H1 (cell line): ENCODE data around the gene TRIM56. TPM values are rescaled to one million over a fixed set of nuclear protein-coding genes. Genes with fewer than 3 reads are reported as not detected.

Experiments used
- CHD1 ChIP-seq: IDR thresholded peaks from 2 replicates; pipeline ENCODE4 v1.6.1; 2012; ENCODE audit warnings: low read depth, low read length, improper control_type of control experiment
- EP300 ChIP-seq, 2 experiments: IDR thresholded peaks; 1 replicate in 1 of 2; 2 replicates in 1 of 2; pipeline ENCODE4 v1.6.1; 2011 to 2012; ENCODE audit warnings: low read depth in 2 of 2, low read length in 2 of 2, mild to moderate bottlenecking in 2 of 2, borderline replicate concordance in 1 of 2, inconsistent platforms in 1 of 2, moderate library complexity in 1 of 2
- ZNF274 ChIP-seq: IDR thresholded peaks from 2 replicates; pipeline ENCODE4 v1.7.0; 2012; ENCODE audit warnings: low read length, borderline replicate concordance; ENCODE audit errors: extremely low read depth
- polyA plus RNA-seq, 7 experiments: library from polyadenylated mRNA; depleted of rRNA in 3 of 7; stranded (reverse) in 5 of 7; unstranded in 2 of 7; fragments of >200 nt in 5 of 7; fragments of 200-250 nt in 2 of 7; gene quantifications; 1 replicate in 5 of 7; 2 replicates in 1 of 7; 4 replicates in 1 of 7; pipeline versions ENCODE4 v1.2.1 to v1.2.3, GENCODE V29; 2011 to 2013; ENCODE audit warnings: missing spikeins in 2 of 7, mixed read lengths in 2 of 7
- total RNA-seq: library from RNA; stranded (reverse); fragmentation: NEBNext Ultra II Directional; extraction: Animal tissue kit (Norgen Biotek cat#: 25700); gene quantifications from 2 replicates; pipeline ENCODE4 v1.2.1, GENCODE V29; 2021
- TF ChIP-seq, protein P1 (sequence below): fragments of 300-600 bp; sonication (generic); IDR thresholded peaks from 2 replicates; pipeline ENCODE4 v1.7.1; 2012; ENCODE audit warnings: low read length, moderate library complexity, mild to moderate bottlenecking, inconsistent platforms; ENCODE audit not compliant: insufficient replicate concordance
- TF ChIP-seq, protein P2 (sequence below): IDR thresholded peaks from 2 replicates; pipeline ENCODE4 v1.6.1; 2012; ENCODE audit warnings: inconsistent platforms

The TRIM56 gene
- total and polyA plus RNA-seq, 2 of the 8 experiments (the other 6 are each of a cell fraction or from before 2014, with no cell fraction given) = 2.0 to 17.5 TPM

DNA sequence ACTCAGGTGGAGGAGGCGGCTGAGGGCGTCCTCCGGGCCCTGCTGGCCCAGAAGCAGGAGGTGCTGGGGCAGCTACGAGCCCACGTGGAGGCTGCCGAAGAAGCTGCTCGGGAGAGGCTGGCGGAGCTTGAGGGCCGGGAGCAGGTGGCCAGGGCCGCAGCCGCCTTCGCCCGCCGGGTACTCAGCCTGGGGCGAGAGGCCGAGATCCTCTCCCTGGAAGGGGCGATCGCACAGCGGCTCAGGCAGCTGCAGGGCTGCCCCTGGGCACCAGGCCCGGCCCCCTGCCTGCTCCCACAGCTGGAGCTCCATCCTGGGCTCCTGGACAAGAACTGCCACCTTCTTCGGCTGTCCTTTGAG lies 2.8 kb downstream of the TRIM56 start (continued):
- TF ChIP-seq EP300 (IDR thresholded peaks at IDR 0.05; ENCODE audit: borderline replicate concordance in 1 of 2, low read depth in 2 of 2, low read length in 2 of 2) (no peak), CHD1 (no peak), ZNF274 (no peak)
- TF ChIP-seq, protein P1, sequence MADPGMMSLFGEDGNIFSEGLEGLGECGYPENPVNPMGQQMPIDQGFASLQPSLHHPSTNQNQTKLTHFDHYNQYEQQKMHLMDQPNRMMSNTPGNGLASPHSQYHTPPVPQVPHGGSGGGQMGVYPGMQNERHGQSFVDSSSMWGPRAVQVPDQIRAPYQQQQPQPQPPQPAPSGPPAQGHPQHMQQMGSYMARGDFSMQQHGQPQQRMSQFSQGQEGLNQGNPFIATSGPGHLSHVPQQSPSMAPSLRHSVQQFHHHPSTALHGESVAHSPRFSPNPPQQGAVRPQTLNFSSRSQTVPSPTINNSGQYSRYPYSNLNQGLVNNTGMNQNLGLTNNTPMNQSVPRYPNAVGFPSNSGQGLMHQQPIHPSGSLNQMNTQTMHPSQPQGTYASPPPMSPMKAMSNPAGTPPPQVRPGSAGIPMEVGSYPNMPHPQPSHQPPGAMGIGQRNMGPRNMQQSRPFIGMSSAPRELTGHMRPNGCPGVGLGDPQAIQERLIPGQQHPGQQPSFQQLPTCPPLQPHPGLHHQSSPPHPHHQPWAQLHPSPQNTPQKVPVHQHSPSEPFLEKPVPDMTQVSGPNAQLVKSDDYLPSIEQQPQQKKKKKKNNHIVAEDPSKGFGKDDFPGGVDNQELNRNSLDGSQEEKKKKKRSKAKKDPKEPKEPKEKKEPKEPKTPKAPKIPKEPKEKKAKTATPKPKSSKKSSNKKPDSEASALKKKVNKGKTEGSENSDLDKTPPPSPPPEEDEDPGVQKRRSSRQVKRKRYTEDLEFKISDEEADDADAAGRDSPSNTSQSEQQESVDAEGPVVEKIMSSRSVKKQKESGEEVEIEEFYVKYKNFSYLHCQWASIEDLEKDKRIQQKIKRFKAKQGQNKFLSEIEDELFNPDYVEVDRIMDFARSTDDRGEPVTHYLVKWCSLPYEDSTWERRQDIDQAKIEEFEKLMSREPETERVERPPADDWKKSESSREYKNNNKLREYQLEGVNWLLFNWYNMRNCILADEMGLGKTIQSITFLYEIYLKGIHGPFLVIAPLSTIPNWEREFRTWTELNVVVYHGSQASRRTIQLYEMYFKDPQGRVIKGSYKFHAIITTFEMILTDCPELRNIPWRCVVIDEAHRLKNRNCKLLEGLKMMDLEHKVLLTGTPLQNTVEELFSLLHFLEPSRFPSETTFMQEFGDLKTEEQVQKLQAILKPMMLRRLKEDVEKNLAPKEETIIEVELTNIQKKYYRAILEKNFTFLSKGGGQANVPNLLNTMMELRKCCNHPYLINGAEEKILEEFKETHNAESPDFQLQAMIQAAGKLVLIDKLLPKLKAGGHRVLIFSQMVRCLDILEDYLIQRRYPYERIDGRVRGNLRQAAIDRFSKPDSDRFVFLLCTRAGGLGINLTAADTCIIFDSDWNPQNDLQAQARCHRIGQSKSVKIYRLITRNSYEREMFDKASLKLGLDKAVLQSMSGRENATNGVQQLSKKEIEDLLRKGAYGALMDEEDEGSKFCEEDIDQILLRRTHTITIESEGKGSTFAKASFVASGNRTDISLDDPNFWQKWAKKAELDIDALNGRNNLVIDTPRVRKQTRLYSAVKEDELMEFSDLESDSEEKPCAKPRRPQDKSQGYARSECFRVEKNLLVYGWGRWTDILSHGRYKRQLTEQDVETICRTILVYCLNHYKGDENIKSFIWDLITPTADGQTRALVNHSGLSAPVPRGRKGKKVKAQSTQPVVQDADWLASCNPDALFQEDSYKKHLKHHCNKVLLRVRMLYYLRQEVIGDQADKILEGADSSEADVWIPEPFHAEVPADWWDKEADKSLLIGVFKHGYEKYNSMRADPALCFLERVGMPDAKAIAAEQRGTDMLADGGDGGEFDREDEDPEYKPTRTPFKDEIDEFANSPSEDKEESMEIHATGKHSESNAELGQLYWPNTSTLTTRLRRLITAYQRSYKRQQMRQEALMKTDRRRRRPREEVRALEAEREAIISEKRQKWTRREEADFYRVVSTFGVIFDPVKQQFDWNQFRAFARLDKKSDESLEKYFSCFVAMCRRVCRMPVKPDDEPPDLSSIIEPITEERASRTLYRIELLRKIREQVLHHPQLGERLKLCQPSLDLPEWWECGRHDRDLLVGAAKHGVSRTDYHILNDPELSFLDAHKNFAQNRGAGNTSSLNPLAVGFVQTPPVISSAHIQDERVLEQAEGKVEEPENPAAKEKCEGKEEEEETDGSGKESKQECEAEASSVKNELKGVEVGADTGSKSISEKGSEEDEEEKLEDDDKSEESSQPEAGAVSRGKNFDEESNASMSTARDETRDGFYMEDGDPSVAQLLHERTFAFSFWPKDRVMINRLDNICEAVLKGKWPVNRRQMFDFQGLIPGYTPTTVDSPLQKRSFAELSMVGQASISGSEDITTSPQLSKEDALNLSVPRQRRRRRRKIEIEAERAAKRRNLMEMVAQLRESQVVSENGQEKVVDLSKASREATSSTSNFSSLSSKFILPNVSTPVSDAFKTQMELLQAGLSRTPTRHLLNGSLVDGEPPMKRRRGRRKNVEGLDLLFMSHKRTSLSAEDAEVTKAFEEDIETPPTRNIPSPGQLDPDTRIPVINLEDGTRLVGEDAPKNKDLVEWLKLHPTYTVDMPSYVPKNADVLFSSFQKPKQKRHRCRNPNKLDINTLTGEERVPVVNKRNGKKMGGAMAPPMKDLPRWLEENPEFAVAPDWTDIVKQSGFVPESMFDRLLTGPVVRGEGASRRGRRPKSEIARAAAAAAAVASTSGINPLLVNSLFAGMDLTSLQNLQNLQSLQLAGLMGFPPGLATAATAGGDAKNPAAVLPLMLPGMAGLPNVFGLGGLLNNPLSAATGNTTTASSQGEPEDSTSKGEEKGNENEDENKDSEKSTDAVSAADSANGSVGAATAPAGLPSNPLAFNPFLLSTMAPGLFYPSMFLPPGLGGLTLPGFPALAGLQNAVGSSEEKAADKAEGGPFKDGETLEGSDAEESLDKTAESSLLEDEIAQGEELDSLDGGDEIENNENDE = no peak
- TF ChIP-seq, protein P2, sequence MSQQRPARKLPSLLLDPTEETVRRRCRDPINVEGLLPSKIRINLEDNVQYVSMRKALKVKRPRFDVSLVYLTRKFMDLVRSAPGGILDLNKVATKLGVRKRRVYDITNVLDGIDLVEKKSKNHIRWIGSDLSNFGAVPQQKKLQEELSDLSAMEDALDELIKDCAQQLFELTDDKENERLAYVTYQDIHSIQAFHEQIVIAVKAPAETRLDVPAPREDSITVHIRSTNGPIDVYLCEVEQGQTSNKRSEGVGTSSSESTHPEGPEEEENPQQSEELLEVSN = no peak
